HCT116 (cell line): ENCODE results near the gene NPFF. TPM values are rescaled to one million over a fixed set of nuclear protein-coding genes. Genes with fewer than 3 reads are reported as not detected.
"Not testable (repeated sequence)": the region's sequence is repeated elsewhere in the genome, so short reads cannot be mapped to it uniquely, and the experiment has no call there.

Source experiments
- ATAC-seq: fragments of 200-7000 bp; cut with Tn5 transposase; 2 replicates; pipeline ENCODE4 v1.9.1; 2020; ENCODE audit warnings: mild to moderate bottlenecking, moderate library complexity
- BruUV-seq: library from RNA; stranded (reverse); fragments of 400-500 nt; replicated peaks from 2 replicates; lab custom pipeline; 2021; lab: Mats Ljungman, UMichigan
- CTCF ChIA-PET: fragments of 300-600 bp; sonication (Branson Sonifier 250); formaldehyde crosslinking; loops from one replicate; lab custom pipeline; 2021; ENCODE audit warnings: antibody characterized with exemption; lab: Charles Lee
- POLR2A ChIA-PET: fragments of 300-600, 350-600 bp; sonication (Branson Sonifier 250); formaldehyde crosslinking; loops from one replicate; lab custom pipeline; 2021; ENCODE audit warnings: antibody characterized with exemption; lab: Charles Lee
- RAD21 ChIA-PET, 2 experiments: fragments of 300-600 bp; sonication (Branson Sonifier 250); formaldehyde crosslinking; loops; one replicate each; lab custom pipeline; 2023; ENCODE audit warnings: low total read pairs in 2 of 2; ENCODE audit not compliant: uncharacterized antibody in 2 of 2, unreplicated experiment in 2 of 2, low non-redundant PET in 1 of 2; lab: Charles Lee
- DNase-seq: peaks from one replicate; pipeline ENCODE4 v3.0.0-alpha.2; 2010; ENCODE audit warnings: low read depth, low spot score
- H2AFZ ChIP-seq: fragments of 200-600 bp; shearing (Covaris generic), sonication (generic); 2 replicates; pipeline ENCODE4 v1.6.1; 2017; ENCODE audit warnings: low read depth, mixed run types, mixed read lengths, antibody characterized with exemption, low read length; ENCODE audit not compliant: poor library complexity, severe bottlenecking
- H3K27ac ChIP-seq: 2 replicates; pipeline ENCODE4 v1.5.1; 2012; ENCODE audit warnings: low read depth, low read length
- H3K27me3 ChIP-seq: fragments of 200-600 bp; sonication (generic); 2 replicates; pipeline ENCODE4 v1.6.1; 2016; ENCODE audit warnings: mixed run types, low read length, mixed read lengths; ENCODE audit not compliant: insufficient read depth
- H3K36me3 ChIP-seq, 2 experiments: fragments of 200-500 bp in 1 of 2; fragments of 200-600 bp in 1 of 2; sonication (Bioruptor generic) in 1 of 2; sonication (generic) in 1 of 2; 2 replicates each; pipeline versions ENCODE4 v1.5.1 to v1.6.1; 2014 to 2016; ENCODE audit warnings: low read length in 2 of 2, inconsistent platforms in 1 of 2, mixed read lengths in 1 of 2, mixed run types in 1 of 2; ENCODE audit not compliant: insufficient read depth in 2 of 2, control insufficient read depth in 1 of 2
- H3K4me1 ChIP-seq, 2 experiments: fragments of 200-600 bp in 1 of 2; sonication (generic) in 1 of 2; 2 replicates each; pipeline versions ENCODE4 v1.5.1 to v1.6.1; 2012 to 2017; ENCODE audit warnings: low read length in 2 of 2, inconsistent platforms in 1 of 2, mild to moderate bottlenecking in 1 of 2, mixed read lengths in 1 of 2, mixed run types in 1 of 2, moderate library complexity in 1 of 2; ENCODE audit not compliant: insufficient read depth in 2 of 2, control insufficient read depth in 1 of 2
- H3K4me2 ChIP-seq: fragments of 200-600 bp; sonication (generic); 2 replicates; pipeline ENCODE4 v1.6.1; 2017; ENCODE audit warnings: mixed run types, low read length, mixed read lengths
- H3K4me3 ChIP-seq, 2 experiments: fragments of 200-600 bp in 1 of 2; sonication (generic) in 1 of 2; replicated peaks in 1 of 2; 2 replicates each; pipeline ENCODE4 v1.5.1; 2011 to 2016; ENCODE audit warnings: low read length in 2 of 2, control low read depth in 1 of 2, low read depth in 1 of 2, mild to moderate bottlenecking in 1 of 2, mixed read lengths in 1 of 2, mixed run types in 1 of 2
- H3K79me2 ChIP-seq: fragments of 200-600 bp; sonication (generic); 2 replicates; pipeline ENCODE4 v1.6.1; 2017; ENCODE audit warnings: mild to moderate bottlenecking, mixed run types, low read length, moderate library complexity, mixed read lengths; ENCODE audit not compliant: insufficient read depth
- H3K9ac ChIP-seq: fragments of 200-600 bp; sonication (generic); 2 replicates; pipeline ENCODE4 v1.6.1; 2016; ENCODE audit warnings: low read length, mixed read lengths
- H3K9me2 ChIP-seq: fragments of 200-600 bp; sonication (generic), shearing (Covaris generic); 2 replicates; pipeline ENCODE4 v1.6.1; 2017; ENCODE audit warnings: mixed run types, mild to moderate bottlenecking, moderate library complexity; ENCODE audit not compliant: insufficient read depth
- H3K9me3 ChIP-seq, 2 experiments: fragments of 200-500 bp in 1 of 2; fragments of 200-600 bp in 1 of 2; sonication (Bioruptor generic) in 1 of 2; sonication (generic) in 1 of 2; 2 replicates each; pipeline ENCODE4 v1.6.1; 2014 to 2017; ENCODE audit warnings: low read length in 2 of 2, mixed read lengths in 2 of 2, inconsistent platforms in 1 of 2, low read depth in 1 of 2, mild to moderate bottlenecking in 1 of 2, mixed run types in 1 of 2, moderate library complexity in 1 of 2; ENCODE audit not compliant: control insufficient read depth in 1 of 2, insufficient read depth in 1 of 2
- H4K20me1 ChIP-seq: fragments of 200-600 bp; sonication (generic), shearing (Covaris generic); 2 replicates; pipeline ENCODE4 v1.6.1; 2017; ENCODE audit warnings: mixed run types, mild to moderate bottlenecking, moderate library complexity; ENCODE audit not compliant: insufficient read depth
- CTCF ChIP-seq, 3 experiments: fragments of 200-600 bp in 1 of 3; sonication (generic) in 1 of 3; IDR thresholded peaks in 2 of 3; conservative IDR thresholded peaks in 1 of 3; 2 replicates each; pipeline ENCODE4 v1.5.1; 2012 to 2017; ENCODE audit warnings: low read depth in 2 of 3, low read length in 2 of 3, antibody characterized with exemption in 1 of 3, borderline replicate concordance in 1 of 3, control low read depth in 1 of 3, mild to moderate bottlenecking in 1 of 3, mixed read lengths in 1 of 3, mixed run types in 1 of 3, moderate library complexity in 1 of 3; ENCODE audit not compliant: insufficient read depth in 1 of 3
- ELF1 ChIP-seq: IDR thresholded peaks from 2 replicates; pipeline ENCODE4 v1.6.1; 2012; ENCODE audit warnings: low read depth, borderline replicate concordance
- EZH2phosphoT487 ChIP-seq: fragments of 200-600 bp; IDR thresholded peaks from 2 replicates; pipeline ENCODE4 v1.6.1; 2018; ENCODE audit warnings: antibody characterized with exemption, borderline replicate concordance
- FOSL1 ChIP-seq: IDR thresholded peaks from 2 replicates; pipeline ENCODE4 v1.6.1; 2012; ENCODE audit warnings: low read depth
- POLR2AphosphoS5 ChIP-seq: IDR thresholded peaks from 2 replicates; pipeline ENCODE4 v1.6.1; 2011; ENCODE audit warnings: mild to moderate bottlenecking, low read depth, low read length, moderate library complexity
- RAD21 ChIP-seq: IDR thresholded peaks from 2 replicates; pipeline ENCODE4 v1.6.1; 2012; ENCODE audit warnings: low read depth, mild to moderate bottlenecking
- TCF7L2 ChIP-seq: IDR thresholded peaks from 2 replicates; pipeline ENCODE4 v1.7.0; 2011; ENCODE audit warnings: borderline replicate concordance, inconsistent platforms; ENCODE audit not compliant: insufficient read depth, insufficient read length; ENCODE audit errors: extremely low read depth
- YY1 ChIP-seq: IDR thresholded peaks from 2 replicates; pipeline ENCODE4 v1.6.1; 2011; ENCODE audit warnings: low read length, low read depth, moderate library complexity, mild to moderate bottlenecking; ENCODE audit not compliant: insufficient replicate concordance; ENCODE audit errors: extremely low read depth
- ZNF274 ChIP-seq: fragments of 200-500 bp; sonication (Bioruptor generic); IDR thresholded peaks from 2 replicates; pipeline ENCODE4 v1.6.1; 2014; ENCODE audit warnings: mild to moderate bottlenecking, low read depth, low read length, inconsistent platforms
- intact Hi-C: fragments of 100-400 bp; cut with micrococcal nuclease; formaldehyde crosslinking; loops from 2 replicates; pipeline ENCODE4 v1.10.0; 2022
- total RNA-seq: library from RNA; stranded (reverse); gene quantifications from one replicate; pipeline ENCODE4 v1.2.1, GENCODE V29; 2021; ENCODE audit not compliant: unreplicated experiment
- TF ChIP-seq, protein P1 (sequence below): IDR thresholded peaks from 2 replicates; pipeline ENCODE4 v1.6.1; 2012; ENCODE audit warnings: low read depth

NPFF gene
- total RNA-seq, 1 experiment from 2014 or later = not detected

GRCh38 chr12:53481458-53481857 is 25.8 kb downstream of the NPFF start:
- BruUV-seq, H3K9me3 ChIP-seq, H3K4me3 ChIP-seq, intact Hi-C loops, H3K4me2 ChIP-seq, DNase-seq, H2AFZ ChIP-seq, H3K27me3 ChIP-seq, POLR2A ChIA-PET, H3K9me2 ChIP-seq: not testable (repeated sequence)
- peaks cover 31% of the 10 kb centered on the region; the same call in 1 of the 2 replicates for H4K20me1 ChIP-seq
- peaks cover 0 to 36% of the 10 kb centered on the region in 2 experiments; a peak in 2 of 4 replicates for H3K4me1 ChIP-seq
- TF ChIP-seq POLR2AphosphoS5 = 0 out of 2 replicates have a peak, but pooled peaks have one; percentile 3
- ChIA-PET CTCF (interaction anchor here (1.1 to 1.8 kb wide), 5 partner anchors 8 to 137 kb away, joined by 3 to 8 read pairs (median 3); no protein-coding TSS in a partner anchor), RAD21 (interaction anchor here in 1 of 2 experiments (0.7 kb wide), 1 partner anchor 129 kb away, joined by 7 read pairs; no protein-coding TSS in a partner anchor)
- 0 out of 2 replicates have a peak overlapping the region, but pooled peaks have one; percentile 21 for H3K9ac ChIP-seq
- H3K79me2 ChIP-seq = peaks cover 43% of the 10 kb centered on the region
- peaks cover 52 to 70% of the 10 kb centered on the region in 2 experiments for H3K36me3 ChIP-seq
- 0 out of 2 replicates have a peak, but pooled peaks have one; percentile 0 for ATAC-seq
- H3K27ac ChIP-seq = 0 out of 2 replicates have a peak overlapping the region, but pooled peaks have one; percentile 2

GRCh38 chr12:53480491-53481442 is 26.5 kb downstream of the NPFF start:
- POLR2A ChIA-PET = no interaction called here
- no peaks in the 10 kb centered on the region for H3K9me3 ChIP-seq
- H3K9me2 ChIP-seq = no peaks in the 10 kb centered on the region
- peaks cover 50% of the 10 kb centered on the region for H3K79me2 ChIP-seq
- no TSS peak for BruUV-seq
- H3K4me3 ChIP-seq = no peak overlapping the region
- H3K27me3 ChIP-seq = no peaks in the 10 kb centered on the region
- peaks cover 0 to 36% of the 10 kb centered on the region in 2 experiments; a peak in 2 of 4 replicates for H3K4me1 ChIP-seq
- intact Hi-C loops = no loop called here
- ATAC-seq = no peak
- DNase-seq = no peak
- H3K9ac ChIP-seq = no peak overlapping the region
- H3K4me2 ChIP-seq = no peak overlapping the region
- peaks cover 55 to 77% of the 10 kb centered on the region in 2 experiments for H3K36me3 ChIP-seq
- RAD21 ChIA-PET = no interaction called here
- CTCF ChIA-PET = interaction anchor here (1.1 to 1.8 kb wide), 4 partner anchors 10 to 136 kb away, joined by 3 to 8 read pairs (median 3); no protein-coding TSS in a partner anchor
- H2AFZ ChIP-seq = no peak overlapping the region
- peaks cover 38% of the 10 kb centered on the region; the same call in 1 of the 2 replicates for H4K20me1 ChIP-seq
- no peak overlapping the region for H3K27ac ChIP-seq
- TF ChIP-seq ELF1 = no peak
- TF ChIP-seq TCF7L2 = no peak
- no peak for TF ChIP-seq RAD21
- TF ChIP-seq ZNF274 = no peak
- TF ChIP-seq CTCF (IDR thresholded peaks at IDR 0.05 in 2 of 3, conservative IDR thresholded peaks at IDR 0.05 in 1 of 3; ENCODE audit: borderline replicate concordance in 1 of 3, insufficient read depth in 1 of 3, low read depth in 2 of 3, low read length in 2 of 3) = no peak
- TF ChIP-seq POLR2AphosphoS5 = no peak
- TF ChIP-seq, protein P1, sequence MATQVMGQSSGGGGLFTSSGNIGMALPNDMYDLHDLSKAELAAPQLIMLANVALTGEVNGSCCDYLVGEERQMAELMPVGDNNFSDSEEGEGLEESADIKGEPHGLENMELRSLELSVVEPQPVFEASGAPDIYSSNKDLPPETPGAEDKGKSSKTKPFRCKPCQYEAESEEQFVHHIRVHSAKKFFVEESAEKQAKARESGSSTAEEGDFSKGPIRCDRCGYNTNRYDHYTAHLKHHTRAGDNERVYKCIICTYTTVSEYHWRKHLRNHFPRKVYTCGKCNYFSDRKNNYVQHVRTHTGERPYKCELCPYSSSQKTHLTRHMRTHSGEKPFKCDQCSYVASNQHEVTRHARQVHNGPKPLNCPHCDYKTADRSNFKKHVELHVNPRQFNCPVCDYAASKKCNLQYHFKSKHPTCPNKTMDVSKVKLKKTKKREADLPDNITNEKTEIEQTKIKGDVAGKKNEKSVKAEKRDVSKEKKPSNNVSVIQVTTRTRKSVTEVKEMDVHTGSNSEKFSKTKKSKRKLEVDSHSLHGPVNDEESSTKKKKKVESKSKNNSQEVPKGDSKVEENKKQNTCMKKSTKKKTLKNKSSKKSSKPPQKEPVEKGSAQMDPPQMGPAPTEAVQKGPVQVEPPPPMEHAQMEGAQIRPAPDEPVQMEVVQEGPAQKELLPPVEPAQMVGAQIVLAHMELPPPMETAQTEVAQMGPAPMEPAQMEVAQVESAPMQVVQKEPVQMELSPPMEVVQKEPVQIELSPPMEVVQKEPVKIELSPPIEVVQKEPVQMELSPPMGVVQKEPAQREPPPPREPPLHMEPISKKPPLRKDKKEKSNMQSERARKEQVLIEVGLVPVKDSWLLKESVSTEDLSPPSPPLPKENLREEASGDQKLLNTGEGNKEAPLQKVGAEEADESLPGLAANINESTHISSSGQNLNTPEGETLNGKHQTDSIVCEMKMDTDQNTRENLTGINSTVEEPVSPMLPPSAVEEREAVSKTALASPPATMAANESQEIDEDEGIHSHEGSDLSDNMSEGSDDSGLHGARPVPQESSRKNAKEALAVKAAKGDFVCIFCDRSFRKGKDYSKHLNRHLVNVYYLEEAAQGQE = no peak
- TF ChIP-seq EZH2phosphoT487 = no peak
- TF ChIP-seq YY1 = no peak
- no peak for TF ChIP-seq FOSL1
